Mesendoderm (in vitro differentiated cells): ENCODE results near the gene FHAD1.

Experiments
- DNase-seq: peaks from one replicate; pipeline ENCODE4 v3.0.0; 2013
- H2AK5ac ChIP-seq: 2 replicates; pipeline ENCODE4 v1.6.1; 2013; ENCODE audit warnings: low read length, inconsistent platforms
- H2BK120ac ChIP-seq: 2 replicates; pipeline ENCODE4 v1.6.1; 2013; ENCODE audit warnings: low read depth, mild to moderate bottlenecking, low read length, moderate library complexity, mixed read lengths
- H2BK15ac ChIP-seq: replicated peaks from 2 replicates; pipeline ENCODE4 v1.6.1; 2013; ENCODE audit warnings: low read depth, mild to moderate bottlenecking, moderate library complexity
- H2BK5ac ChIP-seq: 2 replicates; pipeline ENCODE4 v1.6.1; 2013; ENCODE audit warnings: low read length, inconsistent platforms
- H3K18ac ChIP-seq: 2 replicates; pipeline ENCODE4 v1.6.1; 2013; ENCODE audit warnings: mild to moderate bottlenecking, low read length, mixed read lengths
- H3K23ac ChIP-seq: one replicate; pipeline ENCODE4 v1.6.1; 2013; ENCODE audit warnings: low read length
- H3K27ac ChIP-seq: 2 replicates; pipeline ENCODE4 v1.5.1; 2013; ENCODE audit warnings: low read depth, mild to moderate bottlenecking, inconsistent platforms, low read length, moderate library complexity
- H3K27me3 ChIP-seq: 2 replicates; pipeline ENCODE4 v1.6.1; 2013; ENCODE audit warnings: low read length, control low read depth, mild to moderate bottlenecking, inconsistent platforms; ENCODE audit not compliant: insufficient read depth, poor library complexity
- H3K36me3 ChIP-seq: 2 replicates; pipeline ENCODE4 v1.6.1; 2013; ENCODE audit warnings: low read length, inconsistent platforms; ENCODE audit not compliant: control insufficient read depth, insufficient read depth
- H3K4ac ChIP-seq: one replicate; pipeline ENCODE4 v1.6.1; 2013; ENCODE audit warnings: low read depth, mild to moderate bottlenecking, low read length, moderate library complexity
- H3K4me1 ChIP-seq: 2 replicates; pipeline ENCODE4 v1.6.1; 2013; ENCODE audit warnings: low read depth, low read length, inconsistent platforms; ENCODE audit not compliant: control insufficient read depth
- H3K4me2 ChIP-seq: 2 replicates; pipeline ENCODE4 v1.6.1; 2013; ENCODE audit warnings: low read length
- H3K4me3 ChIP-seq: 2 replicates; pipeline ENCODE4 v1.5.1; 2013; ENCODE audit warnings: mild to moderate bottlenecking, low read length
- H3K56ac ChIP-seq: one replicate; pipeline ENCODE4 v1.6.1; 2013; ENCODE audit warnings: low read length
- H3K79me1 ChIP-seq: 2 replicates; pipeline ENCODE4 v1.6.1; 2013; ENCODE audit warnings: low read length, inconsistent platforms
- H3K79me2 ChIP-seq: 2 replicates; pipeline ENCODE4 v1.6.1; 2013; ENCODE audit warnings: mild to moderate bottlenecking, low read length; ENCODE audit not compliant: control insufficient read depth, insufficient read depth
- H3K9ac ChIP-seq: 2 replicates; pipeline ENCODE4 v1.6.1; 2013; ENCODE audit warnings: low read length, inconsistent platforms
- H4K5ac ChIP-seq: one replicate; pipeline ENCODE4 v1.6.1; 2013; ENCODE audit warnings: low read length
- H4K8ac ChIP-seq: one replicate; pipeline ENCODE4 v1.6.1; 2013; ENCODE audit warnings: low read depth, mild to moderate bottlenecking, control low read depth, low read length, moderate library complexity
- WGBS: extraction: QIAGEN DNeasy Blood & Tissue Kit; methylation state at CpG from one replicate; pipeline ENCODE4 v1.1.7; 2013; ENCODE audit warnings: low lambda C conversion rate, missing lambda C conversion rate; ENCODE audit not compliant: insufficient coverage; ENCODE audit errors: extremely low coverage; 5-methylcytosine and 5-hydroxymethylcytosine counted together

FHAD1 gene

GRCh38 chr1:15424146-15424667 is 177.2 kb downstream of the FHAD1 start:
- Histone ChIP-seq H3K9ac (no peak overlapping the region), H3K4me2 (no peak overlapping the region), H3K4me3 (no peak overlapping the region), H3K18ac (no peak overlapping the region), H3K79me1 (no peaks in the 10 kb centered on the region), H3K27ac (no peak overlapping the region), H3K56ac (no peak overlapping the region), H2AK5ac (no peak overlapping the region), H3K79me2 (no peaks in the 10 kb centered on the region), H3K4me1 (no peaks in the 10 kb centered on the region), H4K8ac (no peak overlapping the region), H3K4ac (no peak overlapping the region), H3K36me3 (no peaks in the 10 kb centered on the region), H2BK15ac (no peak overlapping the region), H3K27me3 (no peaks in the 10 kb centered on the region), H4K5ac (no peak overlapping the region), H2BK5ac (no peak overlapping the region), H2BK120ac (no peak overlapping the region), H3K23ac (no peak overlapping the region)
- no CpG with 5 or more reads among the region's 13 CpGs for WGBS
- DNase-seq: no peak

- Histone ChIP-seq H3K27ac (no peak overlapping the region), H3K23ac (no peak overlapping the region), H2BK120ac (no peak overlapping the region), H4K5ac (no peak overlapping the region), H3K4me1 (no peaks in the 10 kb centered on the region), H2BK5ac (no peak overlapping the region), H3K4ac (no peak overlapping the region), H2BK15ac (no peak overlapping the region), H2AK5ac (no peak overlapping the region), H3K56ac (no peak overlapping the region), H3K9ac (no peak overlapping the region), H3K79me2 (no peaks in the 10 kb centered on the region), H3K79me1 (no peaks in the 10 kb centered on the region), H3K27me3 (no peaks in the 10 kb centered on the region), H3K4me3 (no peak overlapping the region), H3K4me2 (no peak overlapping the region), H3K36me3 (no peaks in the 10 kb centered on the region), H4K8ac (no peak overlapping the region), H3K18ac (no peak overlapping the region)
- WGBS: no CpG with 5 or more reads among the region's 5 CpGs
- no peak for DNase-seq
Measured at GRCh38 chr1:15424981-15425380, 178.0 kb downstream of the FHAD1 start.

GRCh38 chr1:15425521-15425920 is 178.5 kb downstream of the FHAD1 start:
- H2AK5ac ChIP-seq: no peak overlapping the region
- no peak overlapping the region for H3K4ac ChIP-seq
- no peaks in the 10 kb centered on the region for H3K27me3 ChIP-seq
- no peak overlapping the region for H4K8ac ChIP-seq
- H3K9ac ChIP-seq: no peak overlapping the region
- no peak overlapping the region for H4K5ac ChIP-seq
- H3K79me2 ChIP-seq: no peaks in the 10 kb centered on the region
- H3K23ac ChIP-seq: no peak overlapping the region
- no peak overlapping the region for H2BK15ac ChIP-seq
- H3K36me3 ChIP-seq: no peaks in the 10 kb centered on the region
- DNase-seq: no peak
- no peak overlapping the region for H3K56ac ChIP-seq
- no peaks in the 10 kb centered on the region for H3K79me1 ChIP-seq
- H3K27ac ChIP-seq: no peak overlapping the region
- H2BK5ac ChIP-seq: no peak overlapping the region
- no peak overlapping the region for H3K18ac ChIP-seq
- H2BK120ac ChIP-seq: no peak overlapping the region
- no peak overlapping the region for H3K4me2 ChIP-seq
- no CpG with 5 or more reads among the region's 10 CpGs for WGBS
- no peak overlapping the region for H3K4me3 ChIP-seq
- H3K4me1 ChIP-seq: no peaks in the 10 kb centered on the region

- H3K27ac ChIP-seq: no peak overlapping the region
- no peaks in the 10 kb centered on the region for H3K79me1 ChIP-seq
Measured at GRCh38 chr1:15425958-15426357, 178.9 kb downstream of the FHAD1 start.

GRCh38 chr1:15426492-15427279 is 179.7 kb downstream of the FHAD1 start:
- Histone ChIP-seq H3K36me3 (no peaks in the 10 kb centered on the region), H2BK120ac (no peak overlapping the region), H3K9ac (no peak overlapping the region), H3K4me2 (no peak overlapping the region), H3K23ac (no peak overlapping the region), H2BK5ac (no peak overlapping the region), H3K56ac (no peak overlapping the region), H4K5ac (no peak overlapping the region), H3K79me1 (no peaks in the 10 kb centered on the region), H2BK15ac (no peak overlapping the region), H3K4ac (no peak overlapping the region), H3K18ac (no peak overlapping the region), H2AK5ac (no peak overlapping the region), H3K27ac (no peak overlapping the region), H3K4me3 (no peak overlapping the region), H4K8ac (no peak overlapping the region), H3K27me3 (no peaks in the 10 kb centered on the region), H3K4me1 (no peaks in the 10 kb centered on the region), H3K79me2 (no peaks in the 10 kb centered on the region)
- WGBS: no CpG with 5 or more reads among the region's 30 CpGs
- DNase-seq: peak; percentile 55

More at GRCh38 chr1:15425958-15426357, 178.9 kb downstream of the FHAD1 start:
- H3K4ac ChIP-seq: no peak overlapping the region
- H3K4me1 ChIP-seq: no peaks in the 10 kb centered on the region
- H3K23ac ChIP-seq: no peak overlapping the region
- no peak overlapping the region for H3K56ac ChIP-seq
- H2AK5ac ChIP-seq: no peak overlapping the region
- H3K4me2 ChIP-seq: no peak overlapping the region
- H2BK120ac ChIP-seq: no peak overlapping the region
- no peak overlapping the region for H2BK15ac ChIP-seq
- no peaks in the 10 kb centered on the region for H3K36me3 ChIP-seq
- WGBS: no CpG with 5 or more reads among the region's 6 CpGs
- no peak for DNase-seq
- H3K4me3 ChIP-seq: no peak overlapping the region
- H4K8ac ChIP-seq: no peak overlapping the region
- no peak overlapping the region for H4K5ac ChIP-seq
- H3K79me2 ChIP-seq: no peaks in the 10 kb centered on the region
- H3K27me3 ChIP-seq: no peaks in the 10 kb centered on the region
- H2BK5ac ChIP-seq: no peak overlapping the region
- H3K9ac ChIP-seq: no peak overlapping the region
- no peak overlapping the region for H3K18ac ChIP-seq

- Histone ChIP-seq H3K79me2 (no peaks in the 10 kb centered on the region), H3K23ac (no peak overlapping the region), H3K18ac (no peak overlapping the region), H4K8ac (no peak overlapping the region), H2BK15ac (no peak overlapping the region), H3K79me1 (no peaks in the 10 kb centered on the region), H2BK120ac (no peak overlapping the region), H3K56ac (no peak overlapping the region), H3K27ac (no peak overlapping the region), H3K27me3 (no peaks in the 10 kb centered on the region), H3K36me3 (no peaks in the 10 kb centered on the region), H4K5ac (no peak overlapping the region), H3K4me2 (no peak overlapping the region), H3K9ac (no peak overlapping the region), H2AK5ac (no peak overlapping the region), H3K4ac (no peak overlapping the region), H3K4me3 (no peak overlapping the region), H3K4me1 (no peaks in the 10 kb centered on the region), H2BK5ac (no peak overlapping the region)
- no peak for DNase-seq
- WGBS: no CpG with 5 or more reads among the region's 6 CpGs
Measured at GRCh38 chr1:15427280-15427666, 180.2 kb downstream of the FHAD1 start.
